Left kidney (tissue), 8 donors: Measurements from ENCODE around the gene MYL5. TPM values are rescaled to one million over a fixed set of nuclear protein-coding genes. Genes with fewer than 3 reads are reported as not detected.
"Not testable (repeated sequence)": the region's sequence is repeated elsewhere in the genome, so short reads cannot be mapped to it uniquely, and the experiment has no call there.

Source experiments
- DNase-seq: peaks from one replicate; pipeline ENCODE4 v3.0.0-alpha.2; 2013
- long read RNA-seq, 8 donors: transcript quantifications; one replicate each; lab custom pipeline, GENCODE V29; 2026
- polyA plus RNA-seq: library from polyadenylated mRNA; unstranded; fragments of 120-200 nt; gene quantifications from one replicate; pipeline ENCODE4 v1.2.1, GENCODE V29; 2013; ENCODE audit not compliant: insufficient read length

Gene MYL5
- polyA plus RNA-seq, result 19.0 TPM
- long read RNA-seq, donor 1, partial matches to known transcripts, result 0 of 3 reads
- long read RNA-seq, donor 1, other reads (novel, unspliced or antisense), result 0 of 3 reads
- long read RNA-seq, donor 2, result 0 reads
- long read RNA-seq, donor 3, partial matches to known transcripts, result 0 of 1 reads
- long read RNA-seq, donor 3, other reads (novel, unspliced or antisense), result 0 of 1 reads
- long read RNA-seq, donor 4, result 0 reads
- long read RNA-seq, donor 5, partial matches to known transcripts, result 0 of 1 reads
- long read RNA-seq, donor 5, other reads (novel, unspliced or antisense), result 0 of 1 reads
- long read RNA-seq, donor 6, partial matches to known transcripts, result 0 of 3 reads
- long read RNA-seq, donor 6, other reads (novel, unspliced or antisense), result 0 of 3 reads
- long read RNA-seq, donor 7, partial matches to known transcripts, result 0 of 6 reads
- long read RNA-seq, donor 7, other reads (novel, unspliced or antisense), result 6 of 6 reads
- long read RNA-seq, donor 8, result 0 reads

- DNase-seq, result peak; percentile 96
Observed at GRCh38 chr4:674172-675035, at the start of gene MYL5, which contains the start of gene ATP5ME. Gene MYL5 (plus strand): TSS chr4:674542. CDS start chr4:678027, 3,485 bp downstream. Gene ATP5ME (minus strand): TSS chr4:674276. CDS start chr4:674247, 29 bp downstream.

GRCh38 chr4:624705-625590 lies 49.4 kb upstream of the MYL5 start, which contains the start of gene PDE6B:
Gene PDE6B (plus strand): TSS chr4:625573. CDS start chr4:625627, 54 bp downstream.
- DNase-seq, result peak; percentile 69

- DNase-seq, result no peak
Observed at GRCh38 chr4:625631-626161, 48.6 kb upstream of the MYL5 start.

GRCh38 chr4:626201-627091 lies 47.9 kb upstream of the MYL5 start:
- DNase-seq, result no peak

- no peak for DNase-seq
Observed at GRCh38 chr4:627347-628125, 46.8 kb upstream of the MYL5 start.

- no peak for DNase-seq
Observed at GRCh38 chr4:628311-628741, 46.0 kb upstream of the MYL5 start.

GRCh38 chr4:628821-629635 lies 45.3 kb upstream of the MYL5 start:
- DNase-seq, result no peak

- DNase-seq, result no peak
Observed at GRCh38 chr4:629636-629914, 44.8 kb upstream of the MYL5 start.

GRCh38 chr4:629915-630641 lies 44.3 kb upstream of the MYL5 start:
- no peak for DNase-seq

- no peak for DNase-seq
Observed at GRCh38 chr4:630656-631055, 43.7 kb upstream of the MYL5 start.

- no peak for DNase-seq
Observed at GRCh38 chr4:632196-632790, 42.0 kb upstream of the MYL5 start.

GRCh38 chr4:632926-633325 lies 41.4 kb upstream of the MYL5 start:
- DNase-seq, result no peak

- no peak for DNase-seq
Observed at GRCh38 chr4:633406-633805, 40.9 kb upstream of the MYL5 start.

GRCh38 chr4:633976-634598 lies 40.3 kb upstream of the MYL5 start:
- DNase-seq, result no peak

GRCh38 chr4:634599-634985 lies 39.8 kb upstream of the MYL5 start:
- DNase-seq, result no peak

GRCh38 chr4:635066-635835 lies 39.1 kb upstream of the MYL5 start:
- DNase-seq, result not testable (repeated sequence)
